NCI-H146 treated with DMSO at 0.1 percent for 48 hours (cell line): Measurements from ENCODE around the gene EFCAB6.

Source experiments
- DNase-seq: peaks from one replicate; lab custom pipeline; 2025; ENCODE audit not compliant: unreplicated experiment; lab: John Stamatoyannopoulos, UW

The EFCAB6 gene

DNA sequence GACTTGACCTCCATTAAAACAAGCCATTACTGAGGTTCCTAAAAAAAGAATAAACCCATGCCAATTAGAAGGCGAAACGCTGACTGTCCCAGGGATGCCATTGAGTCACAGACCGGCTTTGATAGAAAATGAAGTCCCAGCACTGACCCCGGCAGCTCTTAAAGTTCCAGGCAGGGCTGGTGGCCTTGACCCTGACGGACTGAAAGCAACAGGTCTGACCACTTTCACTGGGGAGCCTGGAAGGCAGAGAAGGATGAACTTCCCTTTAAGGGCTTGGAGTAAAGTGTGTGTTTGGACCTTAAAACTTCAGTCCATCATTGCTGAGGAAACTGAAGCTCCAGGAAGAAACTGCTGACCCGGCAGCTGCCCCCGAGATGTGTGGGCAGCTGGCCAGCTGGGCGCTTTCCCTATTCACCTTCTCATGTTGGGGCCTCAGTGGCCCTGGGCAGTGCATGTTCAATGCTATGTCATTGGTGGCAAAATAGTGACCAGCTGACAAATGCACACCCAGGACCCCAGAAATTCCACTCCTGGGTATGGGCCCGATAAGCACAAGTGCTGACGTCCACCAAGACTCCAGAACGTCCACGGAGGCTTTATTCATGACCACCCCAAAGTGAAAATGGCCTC lies 18.9 kb upstream of the EFCAB6 start:
- DNase-seq, result no peak

DNA sequence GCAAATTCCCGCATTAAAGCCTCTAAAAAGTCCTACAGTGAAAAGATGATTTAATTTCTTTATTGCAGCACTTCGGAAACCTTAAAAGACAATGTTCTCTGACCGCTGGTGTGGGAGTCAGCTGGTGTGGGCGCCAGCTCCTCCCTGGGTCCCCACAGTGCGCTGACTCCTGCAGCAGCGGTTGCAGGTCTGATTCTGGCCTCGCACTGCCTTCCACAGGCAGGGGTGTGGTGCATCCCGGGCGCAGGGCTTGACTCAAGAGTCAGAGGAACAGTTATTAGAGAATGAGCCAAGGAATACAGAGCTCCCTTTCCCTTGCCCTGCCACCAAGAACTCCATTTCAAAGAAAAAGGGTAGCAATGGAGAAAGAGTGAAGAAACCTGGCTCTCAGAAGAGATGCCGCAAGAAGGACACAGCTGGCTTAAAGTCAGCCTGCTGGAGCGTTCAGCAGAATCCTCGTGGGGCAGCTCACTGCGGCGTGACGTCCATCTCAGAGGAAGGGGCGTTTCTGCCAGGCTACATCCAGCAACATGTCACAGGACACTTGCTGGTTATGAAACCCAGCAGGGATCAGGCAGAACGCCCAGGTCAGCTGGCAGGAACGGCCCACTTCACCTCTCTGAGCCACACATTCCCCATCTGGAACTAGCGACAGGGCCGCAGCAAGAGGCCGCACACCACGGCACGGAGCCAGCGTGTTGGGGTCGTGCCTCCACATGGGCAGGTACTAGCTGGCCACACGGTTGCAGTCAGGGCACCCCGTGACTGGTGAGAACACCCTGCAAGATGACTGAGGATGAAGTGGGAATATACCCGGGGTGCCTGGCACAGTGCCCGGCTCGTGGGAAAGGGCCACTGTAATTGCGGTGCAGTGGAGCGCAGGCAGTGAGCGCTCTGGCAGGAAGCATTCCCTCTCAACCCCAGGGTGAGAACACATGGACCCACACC lies 18.1 kb upstream of the EFCAB6 start:
- DNase-seq, result no peak

DNA sequence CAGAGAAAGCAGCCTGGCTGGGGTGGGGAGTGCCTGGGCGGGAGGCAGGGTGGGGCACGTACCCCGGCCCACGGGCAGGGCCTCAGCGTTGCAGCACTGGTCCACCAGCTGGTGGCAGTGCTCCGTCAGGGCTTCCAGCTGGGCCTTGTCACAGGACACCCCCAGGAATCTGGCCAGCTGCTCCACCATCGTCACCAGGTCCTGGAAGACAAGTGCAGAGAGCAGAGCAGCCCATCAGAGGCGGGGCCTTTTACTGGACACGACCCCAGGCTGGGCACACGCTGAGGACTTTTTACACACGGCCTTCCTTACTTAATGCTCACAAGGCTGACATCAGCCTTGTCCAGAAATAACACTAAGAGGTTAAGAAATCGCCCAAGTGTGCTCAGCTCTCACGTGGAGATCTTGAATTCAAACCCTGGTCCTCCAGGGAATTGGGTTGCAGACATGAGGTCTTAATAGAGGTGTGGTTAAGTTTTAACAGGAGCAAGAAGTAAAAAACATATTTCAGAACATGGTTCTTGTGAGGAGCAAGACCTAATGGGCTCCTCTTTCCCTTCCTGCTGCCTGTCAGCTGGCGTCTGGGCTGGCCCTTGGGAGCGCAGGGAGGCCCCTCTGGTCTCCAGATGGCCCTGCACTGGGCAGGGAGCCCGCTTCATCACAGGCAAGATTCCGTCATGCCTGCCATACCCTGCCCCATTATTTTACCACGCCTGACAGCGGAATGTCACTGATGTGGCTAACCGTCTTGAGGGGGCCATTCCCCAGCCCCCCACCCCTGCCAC lies 17.1 kb upstream of the EFCAB6 start:
- no peak for DNase-seq

DNA sequence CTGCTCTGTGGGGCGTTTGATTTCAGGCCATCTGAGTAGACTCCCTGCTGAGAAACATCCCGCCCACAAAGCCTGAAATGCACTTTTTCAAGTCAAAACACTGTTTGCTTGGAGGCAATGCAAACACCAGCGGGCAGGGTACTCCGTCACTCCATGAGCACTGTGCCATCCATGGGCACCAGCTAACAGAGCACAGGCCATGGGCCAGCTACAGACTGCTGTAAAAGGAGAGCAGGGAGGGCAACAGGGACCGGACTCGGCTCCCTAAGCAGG lies 16.6 kb upstream of the EFCAB6 start:
- DNase-seq, result no peak

DNA sequence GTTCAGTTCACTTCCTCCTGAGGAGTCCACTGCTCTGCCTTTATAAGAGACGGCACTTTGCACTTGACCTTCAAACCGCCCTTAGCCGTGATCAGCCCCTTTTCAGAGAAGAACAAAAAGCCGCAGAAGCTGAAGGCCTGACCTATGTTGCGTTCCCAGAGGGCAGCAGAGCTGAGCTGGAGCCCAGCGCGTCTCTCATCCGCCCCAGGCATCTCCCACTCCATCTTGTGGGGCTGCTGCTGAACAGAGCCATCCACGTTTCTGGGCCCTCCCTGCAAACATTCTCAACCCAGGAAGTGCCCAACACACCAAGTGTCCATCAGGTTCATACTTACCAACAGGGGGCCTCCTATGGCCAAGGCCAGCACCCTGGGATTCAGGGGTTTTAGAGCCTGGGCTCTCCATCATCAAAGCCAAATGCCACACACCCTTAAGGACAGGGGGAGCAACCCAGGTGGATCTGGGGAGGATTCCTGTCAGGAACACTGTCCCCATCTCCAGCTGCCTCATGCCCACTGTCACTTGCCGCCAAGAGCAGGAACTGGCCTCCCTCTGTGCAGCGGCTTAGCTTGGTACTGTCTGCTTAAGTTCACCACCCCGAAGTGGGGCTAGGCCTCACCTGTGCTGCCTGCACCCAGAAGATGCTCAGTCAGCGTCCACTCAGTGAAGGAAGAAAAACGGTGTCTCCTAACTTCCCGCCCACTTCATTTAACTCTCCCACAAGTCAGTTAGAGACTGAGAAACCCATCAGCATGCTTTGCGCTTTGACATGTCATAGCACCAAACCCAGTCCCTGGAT lies 16.0 kb upstream of the EFCAB6 start:
- DNase-seq, result no peak

DNA sequence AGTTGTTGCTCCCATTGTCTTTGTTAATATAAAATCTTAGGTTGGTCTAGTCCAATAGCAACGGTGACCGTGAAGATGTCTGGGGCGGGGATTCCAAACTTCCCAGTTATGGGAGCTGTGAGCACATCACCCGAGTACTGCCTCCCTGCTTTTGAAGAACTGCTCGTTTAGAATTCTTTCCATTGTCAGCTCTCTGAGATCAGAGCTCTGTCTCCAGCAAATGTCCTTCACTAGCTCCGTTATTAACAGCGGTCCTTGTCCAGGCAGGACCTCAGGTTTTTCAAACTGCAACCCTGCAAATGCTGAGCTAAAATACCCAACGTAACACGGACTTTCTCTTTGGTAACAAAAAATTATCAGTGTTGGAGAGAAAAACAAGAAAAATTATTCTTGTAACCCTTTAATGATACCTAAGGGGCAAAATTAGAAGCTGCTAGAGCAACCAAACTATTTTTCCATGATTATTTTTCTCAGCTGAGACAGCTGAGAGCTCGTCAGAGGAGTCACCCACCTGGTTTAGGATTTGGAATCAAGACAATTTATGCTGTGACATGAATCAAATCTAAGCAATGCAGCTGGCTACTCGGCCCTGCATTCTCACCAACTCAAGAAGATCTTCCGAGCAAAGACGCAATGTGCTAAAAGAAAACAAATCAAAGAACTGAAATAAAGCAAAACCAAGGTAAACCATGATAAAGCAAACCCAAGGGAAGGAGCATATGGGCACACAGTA lies 15.1 kb upstream of the EFCAB6 start:
- DNase-seq, result no peak

DNA sequence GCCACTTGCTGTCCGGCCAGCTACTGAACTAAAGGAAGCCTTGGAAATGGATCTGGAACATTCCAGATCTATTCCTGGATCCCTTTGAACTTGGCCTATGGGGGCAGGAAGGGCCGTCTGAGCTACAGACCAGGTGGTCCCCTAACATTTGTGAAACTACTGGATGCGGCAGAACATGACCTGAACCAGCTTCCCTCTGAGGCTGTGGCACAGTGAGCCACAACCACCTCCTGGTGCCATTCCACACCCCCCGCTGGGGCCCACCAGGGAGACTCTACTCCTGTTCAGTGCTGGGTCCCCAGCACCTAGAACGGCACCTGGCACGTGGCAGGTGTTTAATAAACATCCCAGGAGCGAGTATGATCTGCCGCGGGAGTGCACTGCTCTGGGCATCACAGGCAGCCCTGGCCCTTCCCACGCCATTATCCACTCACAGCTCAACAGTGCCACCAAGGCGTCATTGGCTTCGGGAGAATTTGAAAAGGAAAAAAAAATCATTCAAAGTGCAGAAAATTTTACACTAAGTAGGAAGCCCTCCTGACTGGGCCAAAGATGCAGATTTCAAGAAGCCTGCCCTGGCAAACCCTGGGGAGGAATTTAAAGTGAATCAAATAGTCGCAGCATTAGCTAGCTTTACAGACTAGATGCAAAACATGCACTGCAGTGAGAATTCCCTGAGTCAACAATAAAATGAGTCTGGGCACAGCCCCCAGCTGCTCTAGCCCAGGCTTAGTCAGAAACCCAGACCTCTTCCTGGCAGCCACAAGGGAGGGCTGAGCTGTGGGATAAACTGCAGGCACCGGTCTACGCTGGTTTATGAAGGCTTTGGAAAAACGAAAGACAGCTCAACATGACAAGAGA lies 14.3 kb upstream of the EFCAB6 start:
- no peak for DNase-seq

DNA sequence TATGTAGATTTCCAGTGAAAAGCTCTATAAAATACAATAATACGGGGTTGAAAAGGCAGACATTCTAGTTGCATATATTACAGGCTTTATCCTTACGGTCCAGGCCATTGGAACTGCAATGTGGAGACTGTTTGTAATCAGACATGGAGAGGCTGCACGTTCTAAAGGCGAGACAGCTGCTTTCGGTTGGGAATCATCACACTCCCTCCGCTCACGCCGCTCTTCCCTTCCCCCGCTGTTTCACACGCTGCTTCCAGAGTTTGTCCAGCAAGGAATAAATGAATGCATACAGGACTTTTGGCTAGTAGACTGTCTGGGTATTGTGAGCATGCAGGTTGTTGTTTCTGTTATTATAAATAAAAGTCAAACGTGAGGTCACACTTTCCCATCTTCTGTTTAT lies 13.5 kb upstream of the EFCAB6 start:
- no peak for DNase-seq

DNA sequence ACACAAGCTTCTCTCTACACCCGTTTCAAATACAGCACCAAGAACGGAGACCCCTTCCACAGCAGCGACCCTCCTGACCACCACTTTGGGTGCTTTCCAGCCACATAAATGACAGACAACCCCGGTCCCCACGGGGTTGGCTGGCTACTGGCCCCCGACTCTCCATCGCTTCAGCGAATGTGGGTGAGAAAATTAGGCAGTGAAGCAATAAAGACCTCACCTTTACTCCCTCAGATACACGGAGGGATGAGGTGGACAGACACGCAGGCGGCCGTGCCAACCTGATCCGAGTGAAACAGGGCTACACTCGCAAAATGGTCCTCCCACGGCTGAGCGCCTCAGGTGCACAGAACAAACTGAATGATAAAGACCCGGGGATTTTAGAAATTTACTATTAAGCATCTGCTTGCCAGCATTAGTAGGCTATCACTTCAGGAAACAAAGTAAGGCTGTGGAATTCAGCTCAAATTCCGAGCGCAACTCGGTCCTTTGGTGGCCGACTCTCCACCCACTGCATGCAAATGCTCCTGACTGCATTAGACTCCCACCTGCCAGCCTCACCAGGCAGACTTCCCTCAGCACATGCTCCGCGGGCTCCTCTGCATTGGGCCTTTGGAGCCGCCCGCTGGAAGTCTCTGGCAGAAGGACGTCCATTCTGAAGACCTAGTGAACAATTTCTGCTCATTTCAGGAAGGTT lies 12.8 kb upstream of the EFCAB6 start:
- no peak for DNase-seq

DNA sequence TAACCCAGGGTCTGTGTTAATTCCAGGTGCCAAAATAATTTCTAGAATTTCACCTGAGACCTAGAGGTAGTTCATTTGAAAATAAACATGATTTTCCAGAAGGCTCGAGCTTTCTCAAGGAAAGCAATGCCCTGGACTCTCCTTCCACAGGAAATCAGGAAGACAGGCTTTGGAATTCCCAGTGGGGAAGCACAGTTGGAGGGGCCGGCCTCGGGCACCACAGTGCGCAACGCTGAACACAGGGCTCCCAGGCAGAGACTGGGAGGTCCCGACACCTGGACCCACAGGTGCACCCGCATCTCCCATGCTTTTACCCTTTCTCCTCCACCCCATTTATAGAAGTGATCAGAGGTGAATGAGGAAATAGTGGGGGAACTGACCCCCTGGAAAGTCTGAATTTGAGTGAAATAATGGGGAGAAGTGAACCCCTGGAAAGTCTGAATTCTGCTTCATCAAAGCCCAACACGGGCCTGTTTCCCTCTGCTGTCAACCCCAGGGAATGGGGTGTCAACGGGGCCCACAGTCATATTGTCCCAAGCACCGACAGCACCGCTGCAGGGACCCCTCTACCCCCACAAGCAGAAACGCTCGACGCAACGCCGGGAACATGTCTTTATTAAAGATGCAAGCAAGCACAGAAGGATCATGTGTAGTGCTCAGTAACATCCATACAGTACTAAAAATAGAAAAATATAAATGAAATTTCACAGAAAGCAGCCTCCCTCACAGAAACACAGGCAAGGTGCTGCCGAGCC lies 12.0 kb upstream of the EFCAB6 start:
- no peak for DNase-seq

DNA sequence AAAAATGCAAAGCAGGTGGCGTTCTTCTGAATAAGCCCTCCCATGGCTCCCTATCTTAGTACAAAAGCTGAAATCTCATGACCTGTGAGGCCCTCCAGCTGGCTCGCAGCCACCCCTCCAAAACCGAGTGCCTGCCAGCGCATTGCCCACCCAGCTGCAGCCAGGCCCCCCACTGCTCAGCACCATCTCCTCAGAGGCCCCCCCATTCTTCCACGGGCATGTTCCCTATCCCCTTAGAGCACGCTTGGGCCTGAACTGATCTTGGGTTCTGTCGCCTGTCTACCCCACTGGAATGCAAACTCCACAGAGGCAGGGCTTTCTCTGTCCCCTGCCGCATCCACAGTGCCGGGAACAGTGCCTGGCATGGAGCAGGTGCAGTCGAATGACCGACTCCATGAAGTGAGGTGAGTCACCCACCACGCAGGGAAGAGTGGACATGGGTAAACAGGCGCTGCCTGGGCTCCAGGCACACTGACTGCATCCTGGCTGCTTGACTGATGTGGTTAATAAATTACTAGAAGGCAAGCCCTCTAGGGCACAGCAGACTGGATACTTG lies 11.3 kb upstream of the EFCAB6 start:
- peak; percentile 13 for DNase-seq

DNA sequence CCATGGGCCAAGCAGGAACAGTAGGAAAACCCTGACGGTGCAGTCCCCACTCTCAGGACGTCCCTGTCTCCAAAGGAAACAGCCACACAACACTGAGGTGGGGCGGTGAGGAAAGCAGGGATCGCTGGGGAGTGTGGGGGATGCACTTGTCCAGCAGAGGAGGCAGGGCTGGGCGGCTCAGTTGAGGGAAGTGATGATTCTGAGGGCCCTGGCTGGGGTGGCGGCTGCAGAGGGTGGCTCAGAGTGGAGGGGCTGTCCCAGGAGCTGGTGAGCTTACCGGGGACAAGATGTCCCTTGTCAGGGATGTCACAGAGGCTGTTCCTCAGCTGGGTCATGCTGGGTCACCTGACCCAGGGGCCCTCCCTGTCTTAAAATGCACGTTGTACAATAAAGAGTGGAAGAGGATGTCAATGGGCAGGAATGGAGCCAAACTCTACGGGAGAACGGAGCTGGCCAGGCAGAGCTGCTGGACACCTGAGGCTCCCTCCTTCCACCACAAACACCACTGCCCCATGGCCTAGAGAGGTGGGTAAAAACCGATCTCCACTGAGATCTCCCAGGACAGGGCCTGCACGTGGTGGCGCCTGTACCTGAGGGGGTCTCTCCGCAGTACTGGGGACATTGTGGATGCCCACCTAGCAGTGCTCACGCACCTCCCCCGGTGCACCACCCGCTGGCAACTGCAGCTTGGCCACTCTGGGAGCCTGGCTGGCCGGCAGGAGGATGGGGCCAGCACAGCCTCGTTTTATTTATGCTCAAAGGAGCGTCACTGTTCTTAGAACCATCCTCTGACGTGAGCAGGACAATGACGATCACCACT lies 9.7 kb upstream of the EFCAB6 start:
- no peak for DNase-seq

DNA sequence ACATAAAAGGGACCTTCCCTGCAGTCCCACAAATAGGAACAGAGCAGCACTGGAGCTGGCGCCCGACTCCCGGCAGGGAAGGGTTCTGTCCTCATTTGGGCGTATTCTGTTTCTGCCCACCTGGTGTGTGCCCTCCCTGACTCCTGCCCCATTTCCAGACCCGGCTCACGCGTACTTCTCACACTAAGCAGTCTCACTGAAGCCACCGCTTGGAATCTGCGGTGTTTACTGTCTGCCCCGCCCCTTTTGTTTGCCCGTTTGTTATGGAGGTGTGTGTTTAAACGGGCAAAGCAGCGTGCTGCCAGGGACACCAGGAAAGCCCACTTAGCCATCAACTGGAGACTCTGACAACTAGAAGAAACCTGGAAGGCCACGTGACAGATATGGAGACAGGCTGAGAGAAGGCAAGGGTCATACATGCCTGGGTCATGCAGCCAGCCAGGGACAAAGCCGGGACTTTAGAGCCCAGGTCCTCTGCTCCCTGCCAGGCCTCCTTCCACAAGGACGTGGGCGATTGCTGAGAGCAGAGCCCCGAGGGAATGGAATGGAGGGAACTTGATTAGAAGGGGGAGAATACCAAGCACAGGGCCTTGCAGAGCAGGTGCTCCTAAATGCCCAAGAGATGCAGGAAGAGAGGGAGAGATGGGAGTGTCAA lies 8.7 kb upstream of the EFCAB6 start:
- DNase-seq, result peak; percentile 12

DNA sequence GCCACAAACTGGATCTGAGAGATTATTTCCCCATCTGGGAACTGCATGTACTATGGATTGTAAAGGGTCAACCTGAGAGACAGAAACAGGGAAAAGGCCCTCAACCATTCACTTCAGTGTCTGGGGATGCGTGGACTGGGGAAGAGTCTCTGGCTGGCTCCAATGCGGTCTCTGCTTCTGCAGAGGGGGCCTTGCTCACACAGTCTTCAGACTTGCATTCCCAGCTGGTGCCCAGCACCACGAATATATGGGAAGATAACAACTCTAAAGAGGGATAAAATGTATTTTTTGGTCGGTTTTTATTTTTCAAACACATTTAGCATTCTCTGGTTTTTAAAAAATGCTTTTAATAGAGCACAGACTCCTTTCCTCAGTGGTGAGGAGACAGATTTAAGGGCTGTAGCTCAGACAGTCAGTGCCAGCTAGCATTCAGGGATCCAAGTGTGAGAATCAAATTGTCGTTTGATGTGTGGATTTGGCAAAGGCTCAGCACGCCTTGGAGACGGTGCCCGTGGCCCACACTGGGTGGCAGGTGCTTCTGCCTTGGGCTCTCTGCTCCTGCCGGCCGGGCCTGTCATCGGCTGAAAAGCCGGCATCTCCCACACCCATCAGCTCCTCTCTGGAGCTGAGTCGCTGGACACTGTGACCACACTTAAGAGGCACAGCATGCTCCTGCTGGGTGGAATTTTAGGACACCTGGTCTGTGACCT lies 8.0 kb upstream of the EFCAB6 start:
- no peak for DNase-seq

DNA sequence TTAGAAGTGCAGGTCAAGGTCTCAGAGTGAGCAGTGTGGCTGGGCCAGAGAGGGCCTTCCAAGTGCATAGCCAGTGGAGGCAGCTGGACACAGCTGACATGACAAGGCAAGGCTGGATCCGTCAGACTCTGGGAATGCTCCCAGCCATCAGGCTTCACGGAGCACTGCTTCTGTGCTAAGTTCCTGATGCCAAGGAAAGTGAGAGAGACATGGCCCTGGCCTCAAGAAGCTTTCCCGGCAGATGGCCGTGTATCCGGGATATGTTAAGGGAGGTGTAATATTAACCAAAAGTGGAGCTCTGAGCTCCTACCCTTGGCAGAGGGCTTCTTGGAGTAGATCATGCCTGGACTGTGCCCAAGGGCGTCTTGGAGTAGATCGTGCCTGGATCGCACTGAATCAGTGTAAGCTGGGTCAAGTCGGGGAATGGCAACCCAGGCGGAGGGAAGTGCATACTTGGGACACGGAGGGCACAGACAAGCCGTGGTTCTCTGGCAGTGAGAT lies 7.4 kb upstream of the EFCAB6 start:
- no peak for DNase-seq

DNA sequence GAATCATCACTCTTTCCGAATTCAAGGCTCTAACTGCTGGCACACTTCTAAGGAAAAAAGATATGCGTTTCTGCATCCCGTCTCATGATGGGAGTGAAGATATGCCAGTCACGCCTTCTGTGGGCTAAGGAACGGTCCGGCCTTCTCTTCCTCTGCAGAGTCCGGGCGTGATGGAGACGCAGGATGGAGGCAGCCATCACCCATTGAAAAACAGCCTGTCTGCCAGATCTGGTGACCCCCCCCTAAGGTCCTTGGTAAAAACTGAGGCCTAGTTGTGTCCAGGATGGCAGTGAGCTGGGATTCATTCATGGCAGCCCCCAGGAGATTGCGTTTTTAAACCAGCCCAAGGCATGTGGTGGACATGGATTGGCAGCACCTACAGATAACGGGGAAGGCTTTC lies 6.9 kb upstream of the EFCAB6 start:
- no peak for DNase-seq
